Measurements from ENCODE around the gene CHRNB1.

Gene CHRNB1

GRCh38 chr17:7444682-7445618 is at the start of gene CHRNB1:
Gene CHRNB1, plus strand, starts transcription at chr17:7445061. Its CDS starts 67 bp downstream, at chr17:7445128.
- Mint-ChIP-seq H3K27me3 (peaks cover 86% of the 10 kb centered on the region), H3K4me3 (peak within 1 kb of the TSS; percentile 74), H3K36me3 (no peaks in the 10 kb centered on the region), H3K9me3 (no peaks in the 10 kb centered on the region), H3K4me1 (peaks cover 21% of the 10 kb centered on the region), H3K27ac (peak within 1 kb of the TSS; percentile 17)
- peak; percentile 40 for ATAC-seq

GRCh38 chr17:7396147-7396546 is 48.7 kb upstream of the CHRNB1 start:
- Mint-ChIP-seq H3K9me3 (no peaks in the 10 kb centered on the region), H3K36me3 (no peaks in the 10 kb centered on the region), H3K4me1 (peaks cover 15% of the 10 kb centered on the region), H3K4me3 (no peak overlapping the region), H3K27me3 (no peaks in the 10 kb centered on the region), H3K27ac (no peak overlapping the region)
- no peak for ATAC-seq

- H3K27me3 Mint-ChIP-seq = no peaks in the 10 kb centered on the region
- no peak overlapping the region for H3K4me3 Mint-ChIP-seq
- no peaks in the 10 kb centered on the region for H3K9me3 Mint-ChIP-seq
- ATAC-seq = no peak
- no peak overlapping the region for H3K27ac Mint-ChIP-seq
- no peaks in the 10 kb centered on the region for H3K36me3 Mint-ChIP-seq
- H3K4me1 Mint-ChIP-seq = peaks cover 13% of the 10 kb centered on the region
These were observed 46.2 kb upstream of the CHRNB1 start for GRCh38 chr17:7398612-7399011.

- ATAC-seq = no peak
- Mint-ChIP-seq H3K36me3 (no peaks in the 10 kb centered on the region), H3K4me1 (peaks cover 13% of the 10 kb centered on the region), H3K27me3 (peaks cover 18% of the 10 kb centered on the region), H3K4me3 (peak overlapping the region; percentile 98), H3K27ac (peak overlapping the region; percentile 89), H3K9me3 (no peaks in the 10 kb centered on the region)
These were observed 41.7 kb upstream of the CHRNB1 start for GRCh38 chr17:7403043-7403726.

GRCh38 chr17:7403727-7403976 is 41.2 kb upstream of the CHRNB1 start:
- Mint-ChIP-seq H3K4me1 (peaks cover 13% of the 10 kb centered on the region), H3K27me3 (peaks cover 18% of the 10 kb centered on the region), H3K27ac (peak overlapping the region; percentile 89), H3K36me3 (no peaks in the 10 kb centered on the region), H3K4me3 (peak overlapping the region; percentile 98), H3K9me3 (no peaks in the 10 kb centered on the region)
- peak; percentile 55 for ATAC-seq

GRCh38 chr17:7403977-7404736 is 40.7 kb upstream of the CHRNB1 start, which contains the start of gene TMEM256:
Gene TMEM256, minus strand, starts transcription at chr17:7404097. Its CDS starts 13 bp downstream, at chr17:7404084.
- peak; percentile 96 for ATAC-seq
- Mint-ChIP-seq H3K27ac (peak within 1 kb of the TSS; percentile 89), H3K9me3 (no peaks in the 10 kb centered on the region), H3K36me3 (no peaks in the 10 kb centered on the region), H3K4me1 (peaks cover 13% of the 10 kb centered on the region), H3K27me3 (peaks cover 22% of the 10 kb centered on the region), H3K4me3 (peak within 1 kb of the TSS; percentile 98)

GRCh38 chr17:7404737-7405349 is 40.0 kb upstream of the CHRNB1 start:
- peak; percentile 21 for ATAC-seq
- Mint-ChIP-seq H3K4me3 (peak overlapping the region; percentile 98), H3K9me3 (no peaks in the 10 kb centered on the region), H3K36me3 (no peaks in the 10 kb centered on the region), H3K27ac (peak overlapping the region; percentile 89), H3K27me3 (peaks cover 29% of the 10 kb centered on the region), H3K4me1 (peaks cover 13% of the 10 kb centered on the region)

- H3K9me3 Mint-ChIP-seq = no peaks in the 10 kb centered on the region
These were observed 39.3 kb upstream of the CHRNB1 start for GRCh38 chr17:7405350-7406234.

GRCh38 chr17:7406235-7406825 is 38.5 kb upstream of the CHRNB1 start:
- H3K27me3 Mint-ChIP-seq = peaks cover 32% of the 10 kb centered on the region
- H3K9me3 Mint-ChIP-seq = no peaks in the 10 kb centered on the region
- peaks cover 13% of the 10 kb centered on the region for H3K4me1 Mint-ChIP-seq
- no peak overlapping the region for H3K27ac Mint-ChIP-seq
- H3K36me3 Mint-ChIP-seq = no peaks in the 10 kb centered on the region
- ATAC-seq = no peak
- H3K4me3 Mint-ChIP-seq = no peak overlapping the region

More at GRCh38 chr17:7405350-7406234, 39.3 kb upstream of the CHRNB1 start:
- Mint-ChIP-seq H3K4me1 (peaks cover 13% of the 10 kb centered on the region), H3K36me3 (no peaks in the 10 kb centered on the region), H3K27ac (peak overlapping the region; percentile 89), H3K27me3 (peaks cover 32% of the 10 kb centered on the region), H3K4me3 (peak overlapping the region; percentile 87)
- no peak for ATAC-seq

- ATAC-seq = no peak
- H3K4me1 Mint-ChIP-seq = peaks cover 13% of the 10 kb centered on the region
- H3K4me3 Mint-ChIP-seq = no peak overlapping the region
- H3K27me3 Mint-ChIP-seq = peaks cover 32% of the 10 kb centered on the region
- H3K9me3 Mint-ChIP-seq = no peaks in the 10 kb centered on the region
- H3K36me3 Mint-ChIP-seq = no peaks in the 10 kb centered on the region
- no peak overlapping the region for H3K27ac Mint-ChIP-seq
These were observed 37.8 kb upstream of the CHRNB1 start for GRCh38 chr17:7407082-7407481.

GRCh38 chr17:7407485-7408251 is 37.2 kb upstream of the CHRNB1 start, which contains the start of gene NLGN2:
Gene NLGN2, plus strand, starts transcription at chr17:7407845. Its CDS starts 411 bp downstream, at chr17:7408256.
- peaks cover 32% of the 10 kb centered on the region for H3K27me3 Mint-ChIP-seq
- no peak within 1 kb of the TSS for H3K27ac Mint-ChIP-seq
- no peaks in the 10 kb centered on the region for H3K9me3 Mint-ChIP-seq
- peaks cover 13% of the 10 kb centered on the region for H3K4me1 Mint-ChIP-seq
- H3K36me3 Mint-ChIP-seq = no peaks in the 10 kb centered on the region
- no peak for ATAC-seq
- H3K4me3 Mint-ChIP-seq = peak within 1 kb of the TSS; percentile 6

- Mint-ChIP-seq H3K36me3 (no peaks in the 10 kb centered on the region), H3K27ac (no peak overlapping the region), H3K4me1 (peaks cover 7% of the 10 kb centered on the region), H3K27me3 (peaks cover 32% of the 10 kb centered on the region), H3K9me3 (no peaks in the 10 kb centered on the region), H3K4me3 (no peak overlapping the region)
- ATAC-seq = no peak
These were observed 36.6 kb upstream of the CHRNB1 start for GRCh38 chr17:7408252-7408727.

- Mint-ChIP-seq H3K4me3 (no peak overlapping the region), H3K9me3 (no peaks in the 10 kb centered on the region), H3K27me3 (peaks cover 32% of the 10 kb centered on the region), H3K36me3 (no peaks in the 10 kb centered on the region), H3K4me1 (peaks cover 6% of the 10 kb centered on the region), H3K27ac (no peak overlapping the region)
- ATAC-seq = no peak
These were observed 36.0 kb upstream of the CHRNB1 start for GRCh38 chr17:7408863-7409262.

Data from stimulated activated memory B cell treated with anti-CD40 and anti-IgM and Interleukin-4, amounts not matched to agents 10 μg/mL and 1 μg/mL and 100 μg/mL, for 72 hours (primary cell).